HG02588 (cell line): Measurements from ENCODE around the gene HPSE2.

Experiments used
- ATAC-seq: cut with Tn5 transposase; IDR thresholded peaks from one replicate; pipeline ENCODE4 v1.9.1; 2021; ENCODE audit warnings: mild to moderate bottlenecking, moderate library complexity; ENCODE audit not compliant: unreplicated experiment

The HPSE2 gene

GRCh38 chr10:98696516-98696915 lies 539.1 kb downstream of the HPSE2 start:
- no peak for ATAC-seq

- no peak for ATAC-seq
Measured at GRCh38 chr10:98694883-98695282, 540.8 kb downstream of the HPSE2 start.

- ATAC-seq, result no peak
Measured at GRCh38 chr10:98694014-98694413, 541.6 kb downstream of the HPSE2 start.

- no peak for ATAC-seq
Measured at GRCh38 chr10:98687685-98688084, 548.0 kb downstream of the HPSE2 start.

- no peak for ATAC-seq
Measured at GRCh38 chr10:98684019-98684899, 551.4 kb downstream of the HPSE2 start.

- no peak for ATAC-seq
Measured at GRCh38 chr10:98676895-98677294, 558.8 kb downstream of the HPSE2 start.

- ATAC-seq, result no peak
Measured at GRCh38 chr10:98675902-98676301, 559.8 kb downstream of the HPSE2 start.

GRCh38 chr10:98673171-98673782 lies 562.4 kb downstream of the HPSE2 start:
- ATAC-seq, result no peak

- no peak for ATAC-seq
Measured at GRCh38 chr10:98667081-98667480, 568.6 kb downstream of the HPSE2 start.

GRCh38 chr10:98666276-98666675 lies 569.4 kb downstream of the HPSE2 start:
- no peak for ATAC-seq

GRCh38 chr10:98664329-98665042 lies 571.2 kb downstream of the HPSE2 start:
- no peak for ATAC-seq

- no peak for ATAC-seq
Measured at GRCh38 chr10:98659951-98660350, 575.7 kb downstream of the HPSE2 start.

- no peak for ATAC-seq
Measured at GRCh38 chr10:98655492-98655891, 580.2 kb downstream of the HPSE2 start.

GRCh38 chr10:98649170-98649569 lies 586.5 kb downstream of the HPSE2 start:
- no peak for ATAC-seq

GRCh38 chr10:98646998-98647917 lies 588.4 kb downstream of the HPSE2 start:
- no peak for ATAC-seq

GRCh38 chr10:98644466-98644865 lies 591.2 kb downstream of the HPSE2 start:
- ATAC-seq, result no peak

- ATAC-seq, result no peak
Measured at GRCh38 chr10:98642281-98642680, 593.4 kb downstream of the HPSE2 start.

GRCh38 chr10:98638920-98639319 lies 596.7 kb downstream of the HPSE2 start:
- no peak for ATAC-seq

- ATAC-seq, result no peak
Measured at GRCh38 chr10:98636921-98637329, 598.7 kb downstream of the HPSE2 start.

- ATAC-seq, result no peak
Measured at GRCh38 chr10:98632456-98633150, 603.0 kb downstream of the HPSE2 start.
